SU-DHL-6 (cell line): ENCODE measurements around the gene TYW1B.
"Not testable (repeated sequence)": the region's sequence is repeated elsewhere in the genome, so short reads cannot be mapped to it uniquely, and the experiment has no call there.

Experiments used
- EZH2phosphoT487 ChIP-seq: fragments of 200-600 bp; sonication (generic), shearing (Covaris generic); conservative IDR thresholded peaks from 2 replicates; pipeline ENCODE4 v1.6.1; 2018; ENCODE audit warnings: mild to moderate bottlenecking, antibody characterized with exemption, low read length, moderate library complexity, mixed read lengths
- TF ChIP-seq, protein P1 (sequence below): fragments of 200-600 bp; sonication (generic); IDR thresholded peaks from one replicate; pipeline ENCODE4 v1.5.1; 2017; ENCODE audit warnings: antibody characterized with exemption, mild to moderate bottlenecking, low read length, moderate library complexity; ENCODE audit not compliant: insufficient read depth, poor library complexity, severe bottlenecking

GRCh38 chr7:72604771-72605611 is 223.0 kb downstream of the TYW1B start:
- TF ChIP-seq, protein P1, sequence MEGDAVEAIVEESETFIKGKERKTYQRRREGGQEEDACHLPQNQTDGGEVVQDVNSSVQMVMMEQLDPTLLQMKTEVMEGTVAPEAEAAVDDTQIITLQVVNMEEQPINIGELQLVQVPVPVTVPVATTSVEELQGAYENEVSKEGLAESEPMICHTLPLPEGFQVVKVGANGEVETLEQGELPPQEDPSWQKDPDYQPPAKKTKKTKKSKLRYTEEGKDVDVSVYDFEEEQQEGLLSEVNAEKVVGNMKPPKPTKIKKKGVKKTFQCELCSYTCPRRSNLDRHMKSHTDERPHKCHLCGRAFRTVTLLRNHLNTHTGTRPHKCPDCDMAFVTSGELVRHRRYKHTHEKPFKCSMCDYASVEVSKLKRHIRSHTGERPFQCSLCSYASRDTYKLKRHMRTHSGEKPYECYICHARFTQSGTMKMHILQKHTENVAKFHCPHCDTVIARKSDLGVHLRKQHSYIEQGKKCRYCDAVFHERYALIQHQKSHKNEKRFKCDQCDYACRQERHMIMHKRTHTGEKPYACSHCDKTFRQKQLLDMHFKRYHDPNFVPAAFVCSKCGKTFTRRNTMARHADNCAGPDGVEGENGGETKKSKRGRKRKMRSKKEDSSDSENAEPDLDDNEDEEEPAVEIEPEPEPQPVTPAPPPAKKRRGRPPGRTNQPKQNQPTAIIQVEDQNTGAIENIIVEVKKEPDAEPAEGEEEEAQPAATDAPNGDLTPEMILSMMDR: not testable (repeated sequence)
- not testable (repeated sequence) for TF ChIP-seq EZH2phosphoT487
